GOT3 (cell line): ENCODE measurements around the gene IFI44L.

Source experiments
- DNase-seq: peaks from one replicate; lab custom pipeline; 2025; ENCODE audit warnings: mixed read lengths; lab: John Stamatoyannopoulos, UW

The IFI44L gene

DNA sequence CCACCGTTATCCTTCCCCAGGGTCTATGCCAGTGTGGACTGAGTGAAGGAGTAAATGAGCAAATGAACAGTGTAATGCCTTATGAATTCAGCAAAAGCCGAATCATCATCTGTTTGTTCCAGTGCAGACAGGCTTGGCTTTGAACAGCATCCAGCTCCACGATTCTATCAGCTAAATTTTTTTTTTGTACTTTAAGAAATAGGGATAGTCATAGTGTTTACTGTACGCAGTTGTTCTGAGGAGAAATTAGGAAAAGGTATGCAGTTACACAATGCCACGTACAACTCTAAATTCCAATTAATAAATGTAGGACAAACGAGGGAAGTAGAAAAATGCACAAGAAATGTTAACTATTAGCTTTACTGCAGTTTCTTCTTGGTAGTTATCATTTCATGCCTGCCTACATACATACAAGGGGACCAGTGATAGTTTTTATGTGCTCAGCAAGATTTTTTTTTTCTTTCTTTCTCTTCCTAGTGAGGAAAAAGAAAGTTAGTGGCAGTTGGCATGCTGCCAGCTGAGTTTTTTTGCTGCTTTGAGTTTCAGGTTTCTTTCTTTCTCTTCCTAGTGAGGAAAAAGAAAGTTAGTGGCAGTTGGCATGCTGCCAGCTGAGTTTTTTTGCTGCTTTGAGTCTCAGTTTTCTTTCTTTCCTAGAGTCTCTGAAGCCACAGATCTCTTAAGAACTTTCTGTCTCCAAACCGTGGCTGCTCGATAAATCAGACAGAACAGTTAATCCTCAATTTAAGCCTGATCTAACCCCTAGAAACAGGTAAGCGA lies at the start of gene IFI44L:
Gene IFI44L (plus strand): TSS at position 646 of the 777 bp plus-strand sequence. CDS start 7,468 bp downstream, outside the sequence.
- no peak for DNase-seq

DNA sequence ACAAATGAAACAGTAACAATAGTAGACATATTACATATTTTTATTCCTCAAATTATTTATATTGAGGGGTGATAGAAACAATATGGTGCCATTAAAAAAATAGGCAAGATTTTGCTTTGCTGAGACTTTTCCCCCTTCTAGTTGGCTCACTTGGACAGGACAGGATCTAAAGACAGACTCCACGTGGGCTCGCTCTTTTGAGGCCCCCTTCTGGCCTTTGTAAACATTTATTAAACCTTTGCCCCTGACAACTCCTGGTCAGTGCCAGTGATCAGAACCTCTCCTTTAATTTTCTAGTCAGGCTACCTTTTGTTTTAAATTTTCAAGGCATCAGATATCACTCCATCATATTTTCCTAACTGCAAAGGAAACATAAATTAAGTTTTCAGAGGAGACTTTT lies 49.7 kb upstream of the IFI44L start:
- no peak for DNase-seq

DNA sequence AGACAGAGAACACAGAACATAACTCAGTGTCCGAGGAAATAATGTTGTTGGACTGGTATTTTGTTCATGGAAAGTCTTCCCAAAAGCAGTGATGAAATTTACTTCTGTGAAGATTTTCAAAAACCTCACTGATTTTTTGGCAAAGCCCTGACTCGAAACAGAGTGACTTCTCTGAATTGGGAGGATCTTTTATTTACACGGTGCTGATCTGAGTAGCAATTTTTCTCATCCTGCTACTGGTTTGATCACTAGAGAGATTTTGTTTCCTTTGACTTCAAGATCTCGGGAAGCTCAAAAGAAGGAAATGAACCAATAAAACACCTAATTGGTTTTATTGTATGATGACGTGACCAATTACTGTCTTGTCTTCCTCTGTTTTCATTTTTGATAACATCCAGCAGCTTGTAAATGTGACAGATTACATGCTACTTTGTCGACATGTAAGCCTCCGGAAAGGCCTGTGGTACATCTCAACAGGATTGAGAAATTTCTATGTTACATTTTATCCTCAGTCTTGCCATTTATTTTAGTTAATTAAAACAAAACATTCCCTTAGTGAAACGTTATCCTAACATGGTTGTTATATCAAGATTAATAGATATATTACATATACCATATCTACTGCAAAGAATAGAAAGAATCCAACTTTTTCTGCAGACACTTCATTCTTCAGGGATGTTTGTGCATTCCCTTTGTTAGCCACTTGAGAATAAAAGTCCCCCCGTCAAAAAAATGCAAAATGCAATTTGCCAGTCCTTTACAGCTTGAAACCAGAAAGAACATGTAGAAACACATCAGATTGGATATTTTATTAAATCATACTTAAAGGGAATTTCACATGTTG lies 42.8 kb upstream of the IFI44L start:
- no peak for DNase-seq

GRCh38 chr1:78586572-78586971 lies 33.7 kb upstream of the IFI44L start:
- no peak for DNase-seq

DNA sequence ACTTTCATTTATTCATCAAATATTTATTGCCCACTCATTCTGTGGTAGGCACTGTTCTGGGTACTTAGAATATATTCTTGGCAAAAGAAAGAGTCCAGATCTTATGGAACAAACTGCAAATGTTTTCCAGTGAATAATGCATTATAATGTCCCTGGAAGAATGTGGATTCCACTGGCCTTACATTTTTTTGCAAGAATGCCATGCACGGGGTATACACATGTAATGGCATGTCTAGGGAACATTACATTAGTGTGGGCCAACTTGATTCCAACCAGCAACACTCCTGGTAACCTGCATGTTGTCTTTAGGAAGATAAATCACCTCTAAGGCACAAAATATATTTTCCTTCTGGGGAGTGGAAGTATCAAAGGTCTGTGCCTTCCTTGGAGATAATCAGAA lies 33.0 kb upstream of the IFI44L start:
- no peak for DNase-seq

DNA sequence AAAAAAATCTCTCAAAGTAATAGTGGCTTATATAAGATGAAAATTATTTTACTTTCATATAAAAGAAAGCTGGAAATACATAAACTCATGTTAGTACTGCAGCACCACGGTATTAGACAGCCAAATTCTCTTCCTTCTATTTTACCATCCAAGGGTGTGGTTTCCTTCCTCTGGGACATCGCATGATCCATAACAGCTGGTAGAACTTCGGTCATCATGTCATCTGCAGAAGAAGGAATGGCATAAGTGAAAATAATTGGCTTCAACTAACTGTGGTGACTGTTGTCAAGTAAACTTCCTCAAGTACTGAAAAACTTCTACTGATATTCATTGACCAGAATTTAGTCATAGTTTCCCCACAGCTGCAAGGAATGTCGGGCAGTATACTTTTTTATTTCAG lies 28.3 kb upstream of the IFI44L start:
- no peak for DNase-seq

GRCh38 chr1:78599294-78599693 lies 21.0 kb upstream of the IFI44L start:
- DNase-seq: no peak

- DNase-seq: no peak
Observed at GRCh38 chr1:78601068-78601467, 19.2 kb upstream of the IFI44L start.

GRCh38 chr1:78603206-78603605 lies 17.0 kb upstream of the IFI44L start:
- DNase-seq: no peak

DNA sequence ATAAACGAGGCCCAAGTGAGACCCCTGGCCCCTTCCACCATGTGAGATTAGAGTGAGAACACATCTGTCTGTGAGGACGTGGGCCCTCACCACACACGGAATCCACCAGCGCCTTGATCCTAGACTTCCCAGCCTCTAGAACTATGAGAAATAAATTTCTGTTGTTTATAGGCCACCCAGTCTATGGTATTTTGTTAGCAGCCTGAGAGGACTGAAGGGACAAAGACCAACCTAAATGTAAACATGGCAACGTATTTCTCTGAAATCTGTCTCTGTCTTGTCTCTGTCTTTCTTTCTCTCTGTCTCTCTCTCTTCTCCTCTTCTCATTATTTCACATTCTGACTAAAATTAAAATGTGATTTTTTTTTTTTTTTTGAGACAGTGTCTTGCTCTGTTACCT lies 15.6 kb upstream of the IFI44L start:
- DNase-seq: no peak

DNA sequence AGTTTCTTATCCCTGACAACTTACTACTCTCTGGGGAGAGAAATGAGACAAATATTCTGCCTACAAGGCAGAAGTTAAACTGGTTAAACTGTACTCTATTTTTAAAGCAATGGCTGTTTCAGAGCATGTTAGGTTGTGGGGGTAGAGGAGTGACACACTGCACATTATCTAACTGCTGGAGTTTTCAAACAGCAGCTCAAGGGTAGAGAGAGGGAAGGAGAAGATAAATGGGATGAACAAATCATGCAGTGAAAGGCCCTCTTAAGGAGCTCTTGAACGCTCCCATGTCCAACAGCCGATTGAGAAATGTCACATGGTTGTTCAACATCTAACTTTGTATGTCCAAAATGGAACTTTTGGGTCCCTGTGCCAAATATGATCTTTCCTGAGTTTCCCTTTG lies 14.0 kb upstream of the IFI44L start:
- no peak for DNase-seq

DNA sequence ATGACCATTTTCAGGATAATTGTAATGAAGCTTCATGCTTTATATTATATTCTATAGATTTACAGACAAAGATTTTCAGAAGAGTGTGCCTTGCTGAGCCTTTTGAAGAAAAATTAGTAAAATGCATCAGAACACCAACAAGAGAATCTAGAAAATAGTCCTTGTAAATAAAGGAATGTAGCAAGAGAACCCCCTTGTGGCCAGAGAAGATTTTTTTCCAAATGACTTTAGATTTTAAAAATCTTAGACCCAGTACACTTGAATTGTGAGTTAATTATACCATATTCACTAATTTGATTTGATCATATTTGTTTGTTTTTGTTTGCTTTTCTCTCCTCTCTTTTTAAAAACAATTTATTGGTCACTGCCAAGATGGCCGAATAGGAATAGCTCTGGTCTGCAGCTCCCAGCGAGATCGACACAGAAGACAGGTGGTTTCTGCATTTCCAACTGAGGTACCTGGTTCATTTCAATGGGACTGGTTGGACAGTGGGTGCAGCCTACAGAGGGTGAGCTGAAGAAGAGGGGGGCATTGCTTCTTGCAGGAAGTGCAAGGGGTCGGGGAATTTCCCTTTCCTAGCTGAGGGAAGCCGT lies 12.8 kb upstream of the IFI44L start:
- DNase-seq: no peak

DNA sequence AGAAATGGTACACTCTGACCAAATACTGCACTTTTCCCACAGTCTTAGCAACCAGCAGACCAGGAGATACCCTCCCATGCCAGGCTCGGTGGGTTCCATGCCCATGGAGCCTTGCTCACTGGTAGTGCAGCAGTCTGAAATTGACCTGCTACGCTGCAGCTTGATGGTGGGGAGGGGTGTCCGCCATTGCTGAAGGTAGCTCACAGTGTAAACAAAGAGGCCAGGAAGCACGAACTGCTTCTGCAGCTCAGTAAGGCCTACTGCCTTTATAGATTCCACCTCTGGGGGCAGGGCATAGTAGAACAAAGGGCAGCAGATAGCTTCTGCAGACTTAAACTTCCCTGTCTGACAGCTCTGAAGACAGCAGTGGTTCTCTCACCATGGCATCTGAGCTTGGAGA lies 12.3 kb upstream of the IFI44L start:
- no peak for DNase-seq

DNA sequence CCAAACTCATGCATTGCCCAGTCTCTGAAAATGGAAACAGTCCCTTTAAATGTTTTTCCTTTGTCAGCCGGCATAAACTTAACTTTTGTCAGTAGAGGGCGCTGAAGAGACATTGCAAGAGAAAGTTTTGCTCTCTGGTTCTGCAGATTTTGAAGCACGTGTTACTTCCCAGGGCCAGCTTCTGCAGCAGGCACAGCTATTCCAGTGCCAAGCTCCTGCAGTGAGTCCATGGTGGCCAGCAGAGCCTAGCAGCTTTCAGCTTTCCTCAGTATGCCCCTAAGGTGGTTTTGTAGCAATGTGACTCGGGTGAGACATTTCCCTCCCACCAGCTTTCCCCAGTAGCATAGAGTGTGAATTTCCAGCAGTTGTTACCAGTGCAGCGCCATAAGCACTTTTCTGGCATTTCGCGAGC lies 2.6 kb upstream of the IFI44L start:
- DNase-seq: no peak

GRCh38 chr1:78619032-78619431 lies 1.2 kb upstream of the IFI44L start:
- no peak for DNase-seq

DNA sequence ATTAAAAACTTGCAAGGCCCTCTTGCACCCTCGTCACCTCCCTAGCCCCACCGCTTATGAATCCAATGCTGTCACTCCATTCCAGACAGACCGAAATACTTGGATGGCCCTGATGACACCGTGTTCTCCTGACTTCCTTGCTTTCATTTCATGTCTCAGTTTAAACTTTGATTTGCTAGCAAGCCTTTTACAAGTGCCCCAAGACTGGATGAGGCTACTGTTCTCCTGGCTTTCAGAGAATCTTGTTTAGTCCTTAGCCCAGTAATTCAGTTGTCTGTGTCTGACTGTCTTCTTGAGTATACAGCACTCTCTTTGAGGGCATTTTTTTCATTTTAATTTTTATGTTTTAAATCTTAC lies 824 bp upstream of the IFI44L start:
- no peak for DNase-seq

GRCh38 chr1:78620666-78621065 lies 418 bp downstream of the IFI44L start:
- DNase-seq: no peak

DNA sequence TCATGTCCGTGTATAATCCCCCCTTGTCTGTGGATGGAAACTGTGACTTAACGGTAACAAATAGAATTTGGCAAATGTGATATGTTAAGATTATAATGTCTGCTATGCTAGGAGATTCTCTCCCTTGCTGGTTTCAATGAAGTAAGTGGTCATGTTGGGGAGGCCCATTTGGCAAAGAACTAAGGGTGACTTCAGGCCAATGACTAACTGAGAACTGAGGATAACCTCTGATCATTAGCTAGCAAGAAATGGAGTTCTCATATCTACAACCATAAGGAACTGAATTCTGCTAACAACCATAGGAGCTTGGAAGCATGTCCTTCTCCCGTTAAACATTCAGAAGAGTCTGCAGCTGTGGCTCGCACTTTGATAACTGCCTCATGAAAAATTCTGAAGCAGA lies 2.3 kb downstream of the IFI44L start:
- DNase-seq: no peak

DNA sequence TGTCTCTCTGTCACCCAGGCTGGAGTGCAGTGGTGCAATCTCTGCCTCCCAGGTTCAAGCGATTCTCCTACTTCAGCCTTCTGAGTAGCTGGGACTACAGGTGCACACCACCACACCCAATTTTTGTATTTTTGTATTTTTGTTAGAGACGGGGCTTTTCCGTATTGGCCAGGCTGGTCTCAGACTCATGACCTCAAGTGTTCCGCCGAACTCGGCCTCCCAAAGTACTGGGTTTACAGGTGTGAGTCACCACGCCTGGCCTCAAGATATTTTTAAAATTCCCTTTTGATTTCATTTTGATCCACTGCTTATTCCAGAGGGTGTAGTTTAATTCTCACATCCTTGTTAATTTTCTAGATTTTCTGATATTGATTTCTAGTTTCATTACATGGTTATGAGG lies 3.8 kb downstream of the IFI44L start:
- no peak for DNase-seq

GRCh38 chr1:78627321-78627720 lies 7.1 kb downstream of the IFI44L start:
- DNase-seq: no peak

DNA sequence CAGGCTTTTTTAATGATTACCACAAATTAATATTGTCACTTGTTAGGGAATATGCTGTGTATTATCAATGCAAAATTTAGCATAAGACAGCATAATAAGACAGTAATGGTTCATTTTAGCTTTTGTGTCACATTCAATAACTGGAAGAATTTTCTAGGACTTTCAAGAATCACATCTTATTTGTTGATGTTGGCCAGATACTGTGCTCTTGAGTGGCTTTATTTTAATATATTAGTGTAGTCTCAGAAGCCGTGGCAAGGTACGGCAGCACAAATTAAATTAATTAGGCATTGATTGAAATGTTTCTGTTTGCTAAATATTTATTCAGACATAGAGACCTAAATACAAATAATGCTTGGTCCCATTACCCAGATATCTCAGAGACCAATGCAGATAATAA lies 10.4 kb downstream of the IFI44L start:
- no peak for DNase-seq

DNA sequence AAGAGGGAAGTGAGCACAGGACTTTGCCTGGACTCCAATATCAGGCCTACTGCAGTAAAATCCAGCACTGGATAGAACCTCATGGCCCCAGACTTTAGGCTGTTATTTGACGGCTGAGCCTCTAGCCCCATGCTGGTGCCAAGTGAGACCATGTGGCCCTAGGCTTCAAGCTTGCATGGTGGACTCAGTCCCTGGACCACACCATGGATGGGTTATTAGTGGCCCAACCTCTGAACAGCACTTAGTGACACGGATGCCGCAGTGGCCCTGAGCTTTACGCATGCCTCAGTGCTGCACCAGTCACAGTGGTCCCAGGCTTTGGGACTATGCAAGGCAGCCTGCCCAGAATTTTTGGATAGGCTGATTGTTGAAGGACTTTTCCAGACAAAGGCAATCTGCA lies 13.0 kb downstream of the IFI44L start:
- DNase-seq: no peak

DNA sequence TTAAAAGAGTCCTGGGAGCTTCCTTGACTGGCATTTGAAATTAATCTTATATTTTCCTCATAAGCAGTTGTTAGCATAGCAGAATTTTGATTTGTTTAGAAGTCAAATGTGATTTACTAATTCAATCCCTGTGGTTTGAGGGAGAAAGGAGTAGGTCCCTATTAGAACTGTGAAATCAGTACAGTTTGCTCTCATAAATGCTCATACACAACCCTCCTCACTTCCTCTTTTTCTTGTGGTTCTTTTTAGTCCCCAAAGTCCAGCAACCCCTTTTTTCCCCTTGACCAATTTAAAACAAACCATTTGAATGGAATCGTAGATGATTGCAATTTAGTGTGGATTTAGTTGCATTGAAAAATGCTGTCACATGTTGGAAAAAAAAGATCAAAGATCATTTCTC lies 20.2 kb downstream of the IFI44L start:
- no peak for DNase-seq
